ENCODE data around the gene HSPBAP1. TPM values are rescaled to one million over a fixed set of nuclear protein-coding genes. Genes with fewer than 3 reads are reported as not detected.

HSPBAP1 gene
- total and polyA plus RNA-seq, 2 of the 13 experiments (the other 11 are each of a cell fraction or from before 2014, with no cell fraction given): 4.2 to 5.1 TPM

GRCh38 chr3:122793568-122794416, at the start of gene HSPBAP1 (continued):
- TF ChIP-seq ZNF367 (CRISPR knock-in tag; IDR thresholded peaks at IDR 0.05; ENCODE audit: borderline replicate concordance) (no peak; the same call in 1 of the 2 replicates), ZNF460 (CRISPR knock-in tag; IDR thresholded peaks at IDR 0.05; ENCODE audit: borderline replicate concordance) (no peak), TEF (CRISPR knock-in tag; IDR thresholded peaks at IDR 0.05) (peak; percentile 50), NFIB (CRISPR knock-in tag; IDR thresholded peaks at IDR 0.05; ENCODE audit: borderline replicate concordance) (no peak), PHF8 (CRISPR knock-in tag; IDR thresholded peaks at IDR 0.05) (peak; percentile 75), ZNF318 (CRISPR knock-in tag; IDR thresholded peaks at IDR 0.05) (no peak), FOXO4 (CRISPR knock-in tag; conservative IDR thresholded peaks at IDR 0.05) (no peak), ZNF225 (CRISPR knock-in tag; IDR thresholded peaks at IDR 0.05) (no peak), NR0B2 (CRISPR knock-in tag; IDR thresholded peaks at IDR 0.05) (peak; percentile 78; the same call in 1 of the 2 replicates), TFDP2 (CRISPR knock-in tag; IDR thresholded peaks at IDR 0.05) (peak; percentile 89), ZNF12 (CRISPR knock-in tag; IDR thresholded peaks at IDR 0.05) (no peak; the same call in none of the 2 replicates), ZNF562 (CRISPR knock-in tag; IDR thresholded peaks at IDR 0.05; ENCODE audit: borderline replicate concordance) (no peak), ZNF496 (CRISPR knock-in tag; IDR thresholded peaks at IDR 0.05; ENCODE audit: insufficient replicate concordance) (no peak), ZNF180 (CRISPR knock-in tag; IDR thresholded peaks at IDR 0.05; ENCODE audit: borderline replicate concordance, low read depth) (no peak)

All from HepG2 (cell line).